Measurements from ENCODE around the gene USHBP1. TPM values are rescaled to one million over a fixed set of nuclear protein-coding genes. Genes with fewer than 3 reads are reported as not detected.

Gene USHBP1
- total RNA-seq, 6 experiments from 2014 or later, result 0.81 to 3.6 (median 1.7) TPM

GRCh38 chr19:17266589-17266974 lies 2.0 kb upstream of the USHBP1 start:
- TF ChIP-seq, protein P1, sequence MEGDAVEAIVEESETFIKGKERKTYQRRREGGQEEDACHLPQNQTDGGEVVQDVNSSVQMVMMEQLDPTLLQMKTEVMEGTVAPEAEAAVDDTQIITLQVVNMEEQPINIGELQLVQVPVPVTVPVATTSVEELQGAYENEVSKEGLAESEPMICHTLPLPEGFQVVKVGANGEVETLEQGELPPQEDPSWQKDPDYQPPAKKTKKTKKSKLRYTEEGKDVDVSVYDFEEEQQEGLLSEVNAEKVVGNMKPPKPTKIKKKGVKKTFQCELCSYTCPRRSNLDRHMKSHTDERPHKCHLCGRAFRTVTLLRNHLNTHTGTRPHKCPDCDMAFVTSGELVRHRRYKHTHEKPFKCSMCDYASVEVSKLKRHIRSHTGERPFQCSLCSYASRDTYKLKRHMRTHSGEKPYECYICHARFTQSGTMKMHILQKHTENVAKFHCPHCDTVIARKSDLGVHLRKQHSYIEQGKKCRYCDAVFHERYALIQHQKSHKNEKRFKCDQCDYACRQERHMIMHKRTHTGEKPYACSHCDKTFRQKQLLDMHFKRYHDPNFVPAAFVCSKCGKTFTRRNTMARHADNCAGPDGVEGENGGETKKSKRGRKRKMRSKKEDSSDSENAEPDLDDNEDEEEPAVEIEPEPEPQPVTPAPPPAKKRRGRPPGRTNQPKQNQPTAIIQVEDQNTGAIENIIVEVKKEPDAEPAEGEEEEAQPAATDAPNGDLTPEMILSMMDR (IDR thresholded peaks at IDR 0.05), result no peak
- TF ChIP-seq POLR2A (IDR thresholded peaks at IDR 0.05), result no peak
- WGBS (ENCODE audit: insufficient coverage, low coverage, low lambda C conversion rate, missing lambda C conversion rate), result 65% methylated on average over 12 of the region's 12 CpGs
- intact Hi-C loops (cut with DNase I), result no loop called here
- DNase-seq, result no peak
- no peak for ATAC-seq
- no peaks in the 10 kb centered on the region for H3K27me3 ChIP-seq
- H3K4me1 ChIP-seq, result peaks cover 0 to 6% (median 3%) of the 10 kb centered on the region in 4 donors
- H3K27ac ChIP-seq, result no peak overlapping the region
- no peak overlapping the region for H3K4me3 ChIP-seq
- H3K36me3 ChIP-seq, result peaks cover 0 to 6% (median 1%) of the 10 kb centered on the region in 4 donors
- H3K9me3 ChIP-seq, result no peaks in the 10 kb centered on the region

DNA sequence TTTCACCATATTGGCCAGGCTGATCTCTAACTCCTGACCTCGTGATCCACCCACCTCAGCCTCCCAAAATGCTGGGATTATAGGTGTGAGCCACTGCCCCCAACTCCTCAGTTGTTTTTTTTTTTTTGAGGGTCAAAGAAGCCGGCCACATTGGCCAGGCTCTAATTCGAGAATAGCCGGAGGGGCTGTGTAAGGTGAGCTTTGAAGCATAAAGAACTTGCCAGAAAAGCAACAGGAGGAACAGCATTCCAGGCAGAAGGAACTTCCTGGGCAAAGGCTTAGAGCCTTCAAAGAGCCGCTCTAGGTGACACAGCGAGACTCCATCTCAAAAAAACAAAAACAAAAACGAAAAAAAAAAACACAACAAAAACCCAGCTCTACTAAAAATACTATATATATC lies 1.5 kb upstream of the USHBP1 start:
- Histone ChIP-seq H3K27me3 (no peaks in the 10 kb centered on the region), H3K36me3 (peaks cover 0 to under 1% (median 0%) of the 10 kb centered on the region in 4 donors), H3K9me3 (no peaks in the 10 kb centered on the region), H3K4me1 (peaks cover 0 to 6% (median 3%) of the 10 kb centered on the region in 4 donors), H3K4me3 (no peak overlapping the region), H3K27ac (no peak overlapping the region)
- intact Hi-C loops (cut with DNase I), result no loop called here
- WGBS (ENCODE audit: insufficient coverage, low coverage, low lambda C conversion rate, missing lambda C conversion rate), result 86% methylated on average over 7 of the region's 7 CpGs
- no peak for ATAC-seq
- no peak for DNase-seq
- TF ChIP-seq POLR2A (IDR thresholded peaks at IDR 0.05), result no peak
- TF ChIP-seq, protein P1 (IDR thresholded peaks at IDR 0.05), result no peak

- intact Hi-C loops (cut with DNase I), result no loop called here
- Histone ChIP-seq H3K27me3 (no peaks in the 10 kb centered on the region), H3K36me3 (no peaks in the 10 kb centered on the region), H3K9me3 (no peaks in the 10 kb centered on the region), H3K27ac (peak overlapping the region; percentile 44 to 73 (median 47)), H3K4me3 (peak overlapping the region; percentile 5 to 29 (median 19)), H3K4me1 (peaks cover 0 to 6% (median 3%) of the 10 kb centered on the region in 4 donors)
- DNase-seq (no peak), ATAC-seq (no peak)
- TF ChIP-seq, protein P1 (IDR thresholded peaks at IDR 0.05), result no peak
- TF ChIP-seq POLR2A (IDR thresholded peaks at IDR 0.05), result no peak
- WGBS (ENCODE audit: insufficient coverage, low coverage, low lambda C conversion rate, missing lambda C conversion rate), result 93% methylated on average over 5 of the region's 23 CpGs
Measured at GRCh38 chr19:17263712-17264640, 569 bp downstream of the USHBP1 start.

DNA sequence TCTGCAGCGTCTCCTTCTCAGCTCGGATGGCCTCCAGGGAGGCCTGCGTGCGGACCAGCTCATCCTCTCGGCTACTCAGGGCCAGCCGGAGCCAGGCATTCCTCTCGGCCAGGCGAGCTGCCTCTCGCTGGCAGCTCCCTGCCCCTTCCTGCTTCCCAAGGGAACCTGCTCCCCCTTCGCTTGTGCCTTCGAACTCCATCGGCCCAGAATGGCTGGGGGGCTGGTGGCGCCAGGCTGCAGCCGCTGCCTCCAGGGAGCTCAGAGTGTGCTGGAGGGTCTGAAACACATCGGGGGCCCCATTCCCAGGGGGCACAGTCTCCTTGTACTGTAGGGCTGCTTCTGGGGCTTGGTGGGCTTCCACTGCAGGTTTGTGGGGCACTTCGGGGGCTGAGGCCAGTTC lies 2.0 kb downstream of the USHBP1 start:
- DNase-seq, result no peak

More for the DNA sequence above, 2.0 kb downstream of the USHBP1 start:
- intact Hi-C loops (cut with DNase I), result no loop called here
- no peak overlapping the region for H3K27ac ChIP-seq
- no peak overlapping the region for H3K4me3 ChIP-seq
- ATAC-seq, result no peak
- no peaks in the 10 kb centered on the region for H3K36me3 ChIP-seq
- H3K9me3 ChIP-seq, result no peaks in the 10 kb centered on the region
- WGBS (ENCODE audit: insufficient coverage, low coverage, low lambda C conversion rate, missing lambda C conversion rate), result 86% methylated on average over 9 of the region's 16 CpGs
- TF ChIP-seq, protein P1 (IDR thresholded peaks at IDR 0.05), result no peak
- TF ChIP-seq POLR2A (IDR thresholded peaks at IDR 0.05), result no peak
- no peaks in the 10 kb centered on the region for H3K27me3 ChIP-seq
- no peaks in the 10 kb centered on the region for H3K4me1 ChIP-seq

Measured in right lobe of liver (tissue), 6 donors.